WTC11 (cell line): ENCODE data around the gene SPAG9.

Experiments
- ATF1 ChIP-seq: sonication (generic); formaldehyde crosslinking; IDR thresholded peaks from 2 replicates; pipeline ENCODE4 v1.8.1; 2023; ENCODE audit warnings: mild to moderate bottlenecking, moderate library complexity, missing genetic modification reagents
- ATF2 ChIP-seq: sonication (generic); formaldehyde crosslinking; IDR thresholded peaks from 2 replicates; pipeline ENCODE4 v1.8.1; 2022; ENCODE audit warnings: low read depth, missing genetic modification reagents, borderline replicate concordance
- CREM ChIP-seq: sonication (generic); formaldehyde crosslinking; IDR thresholded peaks from 2 replicates; pipeline ENCODE4 v1.8.1; 2022; ENCODE audit warnings: mild to moderate bottlenecking, missing genetic modification reagents, moderate library complexity
- CTCF ChIP-seq: fragments of 200-600 bp; IDR thresholded peaks from 2 replicates; pipeline ENCODE4 v1.8.0; 2022; ENCODE audit warnings: antibody characterized with exemption
- JUN ChIP-seq: sonication (generic); formaldehyde crosslinking; IDR thresholded peaks from 2 replicates; pipeline ENCODE4 v1.8.0; 2023; ENCODE audit warnings: mild to moderate bottlenecking, missing genetic modification reagents

- no peak for TF ChIP-seq ATF2
- no peak for TF ChIP-seq JUN
- TF ChIP-seq CREM (CRISPR knock-in tag), result no peak
- TF ChIP-seq ATF1 (CRISPR knock-in tag), result no peak
- TF ChIP-seq CTCF, result no peak
Observed at GRCh38 chr17:50928646-50929045, 192.0 kb downstream of the SPAG9 start.
